ENCODE data around the gene ZNF385A. TPM values are rescaled to one million over a fixed set of nuclear protein-coding genes. Genes with fewer than 3 reads are reported as not detected.

ZNF385A gene
- total RNA-seq, 1 experiment from 2014 or later: 5.7 TPM

GRCh38 chr12:54377007-54377406 lies 7.5 kb downstream of the ZNF385A start:
- no peak overlapping the region for H3K27ac ChIP-seq (ENCODE audit: insufficient read length, low read depth, low read length)
- no peaks in the 10 kb centered on the region for H3K9me3 ChIP-seq (ENCODE audit: control insufficient read depth, low read depth, low read length)
- H3K79me1 ChIP-seq (ENCODE audit: insufficient read depth, low read depth, low read length, poor library complexity, severe bottlenecking): no peaks in the 10 kb centered on the region
- H2BK5ac ChIP-seq (ENCODE audit: insufficient read length, low read length): no peak overlapping the region
- H3K4me1 ChIP-seq (ENCODE audit: insufficient read depth, low read length): no peaks in the 10 kb centered on the region
- H3K27me3 ChIP-seq (ENCODE audit: insufficient read depth, low read length): no peaks in the 10 kb centered on the region; the same call in 1 of the 2 replicates
- Mint-ChIP-seq H3K27me3 (ENCODE audit: low read depth) (peaks cover 31% of the 10 kb centered on the region), H3K4me3 (peak overlapping the region in 1 of 2 experiments; percentile 7; a peak in 1 of 5 replicates), H3K4me1 (peaks cover 16 to 17% of the 10 kb centered on the region in 2 experiments), H3K36me3 (ENCODE audit: insufficient read depth in 1 of 3, low read depth in 3 of 3) (peaks cover 7 to 44% (median 17%) of the 10 kb centered on the region in 3 experiments; a peak in 6 of 7 replicates), H3K9me3 (no peaks in the 10 kb centered on the region), H3K27ac (no peak overlapping the region)
- H2BK120ac ChIP-seq (ENCODE audit: low read depth, low read length, poor library complexity, severe bottlenecking): no peak overlapping the region
- H2AK5ac ChIP-seq (ENCODE audit: insufficient read length, low read length): no peak overlapping the region
- H3K56ac ChIP-seq (ENCODE audit: insufficient read length, low read depth, low read length): no peak overlapping the region
- no peak overlapping the region for H3K4me2 ChIP-seq (ENCODE audit: insufficient read depth, insufficient read length, low read length)
- no peaks in the 10 kb centered on the region for H3K23me2 ChIP-seq (ENCODE audit: insufficient read length, low read depth, low read length, poor library complexity, severe bottlenecking)
- H3K23ac ChIP-seq (ENCODE audit: insufficient read length, low read depth, low read length): no peak overlapping the region
- no peak overlapping the region for H4K8ac ChIP-seq (replicated peaks; ENCODE audit: insufficient read length, low read depth, low read length)
- no peak overlapping the region for H4K5ac ChIP-seq (ENCODE audit: insufficient read length, low read depth, low read length)
- no peak overlapping the region for H3K14ac ChIP-seq (ENCODE audit: insufficient read depth, low read length)
- H3K9ac ChIP-seq (ENCODE audit: extremely low read depth, insufficient read length, low read length): no peak overlapping the region
- no peak overlapping the region for H2BK15ac ChIP-seq (ENCODE audit: low read depth, low read length)
- H2BK20ac ChIP-seq (ENCODE audit: low read depth, low read length, poor library complexity, severe bottlenecking): no peak overlapping the region
- H2BK12ac ChIP-seq (ENCODE audit: insufficient read length, low read depth, low read length): no peak overlapping the region
- H3K4ac ChIP-seq (ENCODE audit: low read depth, low read length): no peak overlapping the region
- H4K20me1 ChIP-seq (ENCODE audit: control insufficient read depth, insufficient read depth, insufficient read length): no peaks in the 10 kb centered on the region
- WGBS (ENCODE audit: extremely low coverage, insufficient read length, low lambda C conversion rate): no CpG with 5 or more reads among the region's 2 CpGs
- TF ChIP-seq, protein P1, sequence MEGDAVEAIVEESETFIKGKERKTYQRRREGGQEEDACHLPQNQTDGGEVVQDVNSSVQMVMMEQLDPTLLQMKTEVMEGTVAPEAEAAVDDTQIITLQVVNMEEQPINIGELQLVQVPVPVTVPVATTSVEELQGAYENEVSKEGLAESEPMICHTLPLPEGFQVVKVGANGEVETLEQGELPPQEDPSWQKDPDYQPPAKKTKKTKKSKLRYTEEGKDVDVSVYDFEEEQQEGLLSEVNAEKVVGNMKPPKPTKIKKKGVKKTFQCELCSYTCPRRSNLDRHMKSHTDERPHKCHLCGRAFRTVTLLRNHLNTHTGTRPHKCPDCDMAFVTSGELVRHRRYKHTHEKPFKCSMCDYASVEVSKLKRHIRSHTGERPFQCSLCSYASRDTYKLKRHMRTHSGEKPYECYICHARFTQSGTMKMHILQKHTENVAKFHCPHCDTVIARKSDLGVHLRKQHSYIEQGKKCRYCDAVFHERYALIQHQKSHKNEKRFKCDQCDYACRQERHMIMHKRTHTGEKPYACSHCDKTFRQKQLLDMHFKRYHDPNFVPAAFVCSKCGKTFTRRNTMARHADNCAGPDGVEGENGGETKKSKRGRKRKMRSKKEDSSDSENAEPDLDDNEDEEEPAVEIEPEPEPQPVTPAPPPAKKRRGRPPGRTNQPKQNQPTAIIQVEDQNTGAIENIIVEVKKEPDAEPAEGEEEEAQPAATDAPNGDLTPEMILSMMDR (conservative IDR thresholded peaks at IDR 0.05): no peak
- H2AFZ ChIP-seq (ENCODE audit: low read length): no peak overlapping the region
- H4K91ac ChIP-seq (ENCODE audit: insufficient read length, low read depth, low read length): no peak overlapping the region
- no peaks in the 10 kb centered on the region for H3K79me2 ChIP-seq (ENCODE audit: insufficient read depth, low read length)
- no peak overlapping the region for H3K18ac ChIP-seq (ENCODE audit: insufficient read length, low read depth, low read length)
- no peak overlapping the region for H3T11ph ChIP-seq (ENCODE audit: low read length)
- no peak for DNase-seq
